Fibroblast of lung (primary cell): ENCODE data around the gene KRTCAP2. TPM values are rescaled to one million over a fixed set of nuclear protein-coding genes. Genes with fewer than 3 reads are reported as not detected.
A peak's percentile ranks its signal among the peaks of the same experiment; 100 is the strongest.
"Not testable (repeated sequence)": the region's sequence is repeated elsewhere in the genome, so short reads cannot be mapped to it uniquely, and the experiment has no call there.

ENCODE experiments used
- DNase-seq, 2 donors: peaks; one replicate each; pipeline versions ENCODE4 v3.0.0 to v3.0.0-alpha.2; 2010; ENCODE audit warnings: low read depth in 2 of 2
- H2AFZ ChIP-seq: 2 replicates; pipeline ENCODE4 v1.5.1; 2012; ENCODE audit warnings: low read length, control low read depth, inconsistent platforms
- H3K27ac ChIP-seq: 2 replicates; pipeline ENCODE4 v1.5.1; 2011; ENCODE audit warnings: low read length, control low read depth; ENCODE audit not compliant: insufficient read depth
- H3K27me3 ChIP-seq: 2 replicates; pipeline ENCODE4 v1.5.1; 2011; ENCODE audit warnings: mild to moderate bottlenecking, low read length; ENCODE audit not compliant: control insufficient read depth, insufficient read depth
- H3K36me3 ChIP-seq: 2 replicates; pipeline ENCODE4 v1.5.1; 2011; ENCODE audit warnings: low read length; ENCODE audit not compliant: control insufficient read depth, insufficient read depth
- H3K4me1 ChIP-seq: 2 replicates; pipeline ENCODE4 v1.5.1; 2011; ENCODE audit warnings: low read length; ENCODE audit not compliant: control insufficient read depth, insufficient read depth; ENCODE audit errors: extremely low read depth
- H3K4me2 ChIP-seq: 2 replicates; pipeline ENCODE4 v1.5.1; 2011; ENCODE audit warnings: low read length, control low read depth; ENCODE audit not compliant: insufficient read depth; ENCODE audit errors: extremely low read depth
- H3K4me3 ChIP-seq, 4 experiments: fragments of 200-600 bp in 1 of 4; sonication (generic) in 1 of 4; replicated peaks in 1 of 4; 2 replicates each; pipeline ENCODE4 v1.5.1; 2011 to 2016; ENCODE audit warnings: low read length in 4 of 4, low read depth in 3 of 4, mild to moderate bottlenecking in 3 of 4, control low read depth in 2 of 4, inconsistent platforms in 1 of 4, mixed read lengths in 1 of 4; ENCODE audit not compliant: insufficient read depth in 1 of 4; ENCODE audit errors: control extremely low read depth in 1 of 4
- H3K79me2 ChIP-seq: 2 replicates; pipeline ENCODE4 v1.5.1; 2012; ENCODE audit warnings: mild to moderate bottlenecking, low read length, inconsistent platforms; ENCODE audit not compliant: control insufficient read depth, insufficient read depth
- H3K9ac ChIP-seq: 2 replicates; pipeline ENCODE4 v1.5.1; 2011; ENCODE audit warnings: mild to moderate bottlenecking, low read length, control low read depth; ENCODE audit not compliant: insufficient read depth
- H3K9me3 ChIP-seq: 2 replicates; pipeline ENCODE4 v1.5.1; 2012; ENCODE audit warnings: low read depth, low read length; ENCODE audit not compliant: control insufficient read depth, insufficient read depth
- H4K20me1 ChIP-seq: 2 replicates; pipeline ENCODE4 v1.5.1; 2011; ENCODE audit warnings: low read length; ENCODE audit not compliant: control insufficient read depth, insufficient read depth; ENCODE audit errors: extremely low read depth
- CTCF ChIP-seq, 2 donors: IDR thresholded peaks in 1 of 2; conservative IDR thresholded peaks in 1 of 2; 1 replicate in 1 of 2; 2 replicates in 1 of 2; pipeline ENCODE4 v1.5.1; 2011 to 2012; ENCODE audit warnings: low read length in 2 of 2, control low read depth in 1 of 2, inconsistent platforms in 1 of 2, low read depth in 1 of 2, mild to moderate bottlenecking in 1 of 2
- EZH2 ChIP-seq: IDR thresholded peaks from 2 replicates; pipeline ENCODE4 v1.5.1; 2012; ENCODE audit warnings: low read length, control low read depth, mild to moderate bottlenecking; ENCODE audit errors: missing control alignments
- polyA plus RNA-seq, 2 donors: library from polyadenylated mRNA; depleted of rRNA in 1 of 2; stranded (reverse) in 1 of 2; unstranded in 1 of 2; fragments of >200 nt; gene quantifications; 2 replicates each; pipeline ENCODE4 v1.2.1, GENCODE V29; 2011 to 2012; ENCODE audit warnings: missing spikeins in 1 of 2
- total RNA-seq: library from RNA; depleted of rRNA; stranded (reverse); fragments of >200 nt; gene quantifications from 2 replicates; pipeline ENCODE4 v1.2.1, GENCODE V29; 2014

The KRTCAP2 gene
- total and polyA plus RNA-seq, 2 donors (not counting 1 experiment from before 2014, with no cell fraction given) = 123 to 125 TPM

DNA sequence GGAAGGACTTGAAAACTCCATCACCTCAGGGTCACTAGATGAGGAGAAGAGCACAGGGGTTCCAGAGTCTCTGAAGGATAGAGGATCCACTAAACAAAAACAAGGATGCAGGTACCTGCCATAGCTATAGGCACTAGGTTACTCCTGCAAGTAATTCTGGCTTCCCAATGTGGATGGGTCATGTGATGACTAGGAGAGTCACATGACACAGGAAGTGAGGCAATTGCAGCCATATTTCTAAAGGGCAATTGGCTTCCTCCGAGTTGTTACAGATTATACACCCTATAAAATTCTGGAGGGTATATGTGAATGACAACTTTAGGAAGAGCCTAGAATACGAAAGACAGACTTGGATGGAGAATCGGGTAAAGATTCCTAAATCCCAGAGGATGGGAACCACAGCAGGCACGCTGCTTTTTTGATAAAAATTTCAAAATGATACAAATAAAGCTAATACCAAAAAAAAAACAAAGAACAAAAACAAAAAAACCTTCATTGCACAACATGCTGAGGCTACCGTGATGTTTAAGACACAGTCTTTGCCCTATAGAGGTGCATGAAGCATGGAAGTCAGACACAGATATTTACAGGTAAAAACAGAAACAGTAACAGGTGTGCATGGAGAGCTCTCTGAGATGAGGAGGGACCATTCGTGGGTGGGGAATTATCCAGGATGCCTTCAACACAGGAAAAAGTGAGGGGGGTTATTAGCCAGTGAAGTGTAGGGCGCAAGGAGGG lies 45.9 kb upstream of the KRTCAP2 start:
- Histone ChIP-seq H3K4me3 (peak overlapping the region in 1 of 4 experiments; percentile 43), H3K9me3 (no peaks in the 10 kb centered on the region), H3K79me2 (no peaks in the 10 kb centered on the region), H4K20me1 (no peaks in the 10 kb centered on the region), H3K9ac (no peak overlapping the region), H3K36me3 (no peaks in the 10 kb centered on the region), H3K27ac (no peak overlapping the region), H3K4me2 (no peak overlapping the region), H3K4me1 (peaks cover 1% of the 10 kb centered on the region), H2AFZ (peak overlapping the region; percentile 30), H3K27me3 (no peaks in the 10 kb centered on the region)
- peak; percentile 44 to 82 for DNase-seq
- TF ChIP-seq EZH2 (no peak), CTCF (conservative IDR thresholded peaks at IDR 0.05 in 1 of 2, IDR thresholded peaks at IDR 0.05 in 1 of 2; ENCODE audit: low read depth in 1 of 2, low read length in 2 of 2) (no peak)

DNA sequence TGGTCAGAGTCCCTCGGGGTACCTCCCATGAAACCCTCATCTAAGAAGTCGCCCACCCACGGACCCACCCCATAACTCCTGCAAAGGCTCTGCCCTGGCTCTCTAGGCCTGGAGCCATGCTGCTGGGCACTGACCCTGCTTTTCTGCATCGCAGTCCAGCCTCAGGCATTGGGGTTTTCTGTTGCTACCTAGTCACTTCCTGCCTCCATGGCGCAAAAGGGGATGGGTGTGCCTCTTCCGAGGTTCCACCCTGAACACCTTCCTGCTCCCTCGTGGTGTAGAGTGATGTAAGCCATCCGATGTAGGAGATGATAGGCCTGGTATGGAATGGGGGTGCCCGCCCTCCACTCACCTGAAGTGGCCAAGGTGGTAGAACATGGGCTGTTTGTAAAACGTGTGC lies 41.6 kb upstream of the KRTCAP2 start:
- not testable (repeated sequence) for H4K20me1 ChIP-seq, H3K79me2 ChIP-seq, DNase-seq, H3K4me2 ChIP-seq, H3K4me1 ChIP-seq, H3K27me3 ChIP-seq, H3K27ac ChIP-seq, H3K36me3 ChIP-seq, H3K4me3 ChIP-seq, H2AFZ ChIP-seq, H3K9ac ChIP-seq, H3K9me3 ChIP-seq

DNA sequence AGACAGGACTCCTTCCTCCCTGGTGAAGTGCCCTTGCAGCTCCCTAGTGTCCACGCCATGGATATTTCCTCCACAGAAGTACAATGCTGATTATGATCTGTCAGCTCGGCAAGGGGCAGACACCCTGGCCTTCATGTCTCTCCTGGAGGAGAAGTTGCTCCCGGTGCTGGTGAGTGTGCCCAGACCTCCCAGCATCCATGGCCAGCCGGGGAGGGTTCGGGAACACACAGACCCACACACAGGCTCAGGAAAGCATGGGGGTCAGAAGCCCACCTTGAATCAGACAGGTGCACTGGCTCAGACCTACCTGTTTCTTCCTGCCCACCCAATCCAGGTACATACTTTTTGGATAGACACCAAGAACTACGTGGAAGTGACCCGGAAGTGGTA lies 38.9 kb upstream of the KRTCAP2 start:
- DNase-seq, H3K36me3 ChIP-seq, H3K27ac ChIP-seq, H3K4me2 ChIP-seq, H3K27me3 ChIP-seq, H3K79me2 ChIP-seq, H2AFZ ChIP-seq, H3K9me3 ChIP-seq, H3K4me3 ChIP-seq, H3K9ac ChIP-seq, H4K20me1 ChIP-seq: not testable (repeated sequence)
- peaks cover 11% of the 10 kb centered on the region for H3K4me1 ChIP-seq

GRCh38 chr1:155211381-155212050 lies 38.4 kb upstream of the KRTCAP2 start:
- H3K4me3 ChIP-seq, H3K9ac ChIP-seq: not testable (repeated sequence)
- DNase-seq = peak in 1 of 2 donors; percentile 68

More at GRCh38 chr1:155211381-155212050, 38.4 kb upstream of the KRTCAP2 start:
- H3K36me3 ChIP-seq, H3K4me2 ChIP-seq, H2AFZ ChIP-seq, H3K79me2 ChIP-seq, H3K27me3 ChIP-seq, H3K9me3 ChIP-seq, H4K20me1 ChIP-seq, H3K27ac ChIP-seq: not testable (repeated sequence)
- peaks cover 15% of the 10 kb centered on the region for H3K4me1 ChIP-seq
